ENCODE results near the gene EFNB2. TPM values are rescaled to one million over a fixed set of nuclear protein-coding genes. Genes with fewer than 3 reads are reported as not detected.

EFNB2 gene
- total RNA-seq, 2 donors from 2014 or later: 4.6 to 6.7 TPM

DNA sequence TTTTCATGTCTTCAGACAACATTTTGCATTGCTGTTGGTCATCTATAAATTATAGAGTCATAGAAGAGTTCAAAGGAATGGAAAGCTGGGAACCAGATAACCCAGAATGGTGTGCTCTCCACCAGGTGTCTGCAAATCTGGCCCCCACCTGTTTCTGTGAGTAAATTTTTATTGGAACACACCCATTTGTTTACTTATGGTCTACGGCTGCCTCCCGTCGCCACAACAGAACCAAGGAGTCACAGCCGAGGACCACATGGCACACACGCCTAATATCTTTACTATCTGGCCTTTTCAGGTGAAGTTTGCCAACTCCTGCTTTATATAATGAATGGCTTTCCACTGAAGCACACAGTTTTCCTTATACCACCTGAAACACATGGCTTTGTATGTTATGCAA, 58.2 kb downstream of the EFNB2 start:
- ATAC-seq (no peak), DNase-seq (no peak)
- Histone ChIP-seq H3K4me3 (no peak overlapping the region), H3K27ac (no peak overlapping the region), H3K4me1 (peaks cover 15% of the 10 kb centered on the region), H3K36me3 (replicated peaks in 1 of 2; ENCODE audit: insufficient read depth in 1 of 2, low read depth in 2 of 2) (no peaks in the 10 kb centered on the region), H3K27me3 (no peaks in the 10 kb centered on the region), H3K9me3 (no peaks in the 10 kb centered on the region)
- WGBS, 2 donors: 52 to 72% methylated on average over 5 of the region's 5 CpGs
- intact Hi-C loops (cut with DNase I): no loop called here
- TF ChIP-seq POLR2A (IDR thresholded peaks at IDR 0.05): no peak
- TF ChIP-seq, protein P1, sequence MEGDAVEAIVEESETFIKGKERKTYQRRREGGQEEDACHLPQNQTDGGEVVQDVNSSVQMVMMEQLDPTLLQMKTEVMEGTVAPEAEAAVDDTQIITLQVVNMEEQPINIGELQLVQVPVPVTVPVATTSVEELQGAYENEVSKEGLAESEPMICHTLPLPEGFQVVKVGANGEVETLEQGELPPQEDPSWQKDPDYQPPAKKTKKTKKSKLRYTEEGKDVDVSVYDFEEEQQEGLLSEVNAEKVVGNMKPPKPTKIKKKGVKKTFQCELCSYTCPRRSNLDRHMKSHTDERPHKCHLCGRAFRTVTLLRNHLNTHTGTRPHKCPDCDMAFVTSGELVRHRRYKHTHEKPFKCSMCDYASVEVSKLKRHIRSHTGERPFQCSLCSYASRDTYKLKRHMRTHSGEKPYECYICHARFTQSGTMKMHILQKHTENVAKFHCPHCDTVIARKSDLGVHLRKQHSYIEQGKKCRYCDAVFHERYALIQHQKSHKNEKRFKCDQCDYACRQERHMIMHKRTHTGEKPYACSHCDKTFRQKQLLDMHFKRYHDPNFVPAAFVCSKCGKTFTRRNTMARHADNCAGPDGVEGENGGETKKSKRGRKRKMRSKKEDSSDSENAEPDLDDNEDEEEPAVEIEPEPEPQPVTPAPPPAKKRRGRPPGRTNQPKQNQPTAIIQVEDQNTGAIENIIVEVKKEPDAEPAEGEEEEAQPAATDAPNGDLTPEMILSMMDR (IDR thresholded peaks at IDR 0.05): no peak

DNA sequence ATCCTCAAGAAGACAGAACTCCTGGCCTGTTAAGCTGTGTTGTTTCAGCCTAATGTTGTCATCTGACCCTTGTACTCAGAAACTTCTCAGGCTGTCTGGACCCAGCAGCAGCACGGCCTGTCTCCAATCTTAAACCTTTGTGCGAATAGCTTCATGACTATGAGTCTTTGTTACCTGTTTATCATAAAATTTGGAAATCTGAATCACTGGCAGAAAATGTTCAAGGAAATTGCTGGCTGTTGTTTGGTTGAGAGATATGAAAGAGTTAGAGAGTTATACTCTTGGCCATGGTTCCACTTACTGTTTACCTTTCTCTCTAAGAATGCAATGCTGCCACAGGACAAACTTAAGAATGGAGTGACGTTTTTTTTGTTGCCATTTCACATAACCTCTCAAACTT, 59.6 kb downstream of the EFNB2 start:
- 7 to 13% methylated on average over 3 of the region's 3 CpGs for WGBS, 2 donors
- ATAC-seq: peak; percentile 69

DNA sequence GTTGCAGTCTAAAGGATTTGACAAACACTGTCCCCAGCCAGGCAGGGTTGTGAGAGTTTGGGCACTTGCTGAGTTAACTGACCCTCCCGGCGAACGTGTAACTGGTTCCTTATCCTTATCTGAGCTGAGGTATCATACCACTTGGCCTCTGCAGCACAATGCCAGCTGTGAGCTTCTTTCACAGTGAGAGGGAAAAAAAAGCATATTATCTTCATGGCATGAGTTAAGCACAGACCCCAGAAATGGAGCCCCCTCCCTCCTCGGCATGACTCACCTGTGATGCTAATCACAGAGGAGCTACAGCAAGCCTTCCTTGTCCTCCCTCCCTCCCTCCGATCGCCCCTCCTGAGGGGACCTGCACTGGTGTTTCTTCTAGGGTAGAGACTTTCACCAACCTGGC, 60.5 kb downstream of the EFNB2 start:
- no peak overlapping the region for H3K27ac ChIP-seq
- no peak overlapping the region for H3K4me3 ChIP-seq
- DNase-seq (no peak), ATAC-seq (no peak)
- intact Hi-C loops (cut with DNase I): no loop called here
- 42 to 45% methylated on average over 6 of the region's 6 CpGs for WGBS, 2 donors
- H3K27me3 ChIP-seq: no peaks in the 10 kb centered on the region
- H3K9me3 ChIP-seq: no peaks in the 10 kb centered on the region
- H3K4me1 ChIP-seq: peaks cover 15% of the 10 kb centered on the region
- no peak for TF ChIP-seq POLR2A (IDR thresholded peaks at IDR 0.05)
- TF ChIP-seq, protein P1 (IDR thresholded peaks at IDR 0.05): no peak
- no peaks in the 10 kb centered on the region for H3K36me3 ChIP-seq (replicated peaks in 1 of 2; ENCODE audit: insufficient read depth in 1 of 2, low read depth in 2 of 2)

More for the DNA sequence above, 59.6 kb downstream of the EFNB2 start:
- H3K27me3 ChIP-seq: no peaks in the 10 kb centered on the region
- no peak overlapping the region for H3K4me3 ChIP-seq
- H3K27ac ChIP-seq: no peak overlapping the region
- no peak for TF ChIP-seq POLR2A (IDR thresholded peaks at IDR 0.05)
- TF ChIP-seq, protein P1 (IDR thresholded peaks at IDR 0.05): no peak
- no peaks in the 10 kb centered on the region for H3K9me3 ChIP-seq
- H3K36me3 ChIP-seq (replicated peaks in 1 of 2; ENCODE audit: insufficient read depth in 1 of 2, low read depth in 2 of 2): no peaks in the 10 kb centered on the region
- H3K4me1 ChIP-seq: peaks cover 15% of the 10 kb centered on the region
- intact Hi-C loops (cut with DNase I): no loop called here
- DNase-seq: peak in 1 of 4 donors; percentile 23

DNA sequence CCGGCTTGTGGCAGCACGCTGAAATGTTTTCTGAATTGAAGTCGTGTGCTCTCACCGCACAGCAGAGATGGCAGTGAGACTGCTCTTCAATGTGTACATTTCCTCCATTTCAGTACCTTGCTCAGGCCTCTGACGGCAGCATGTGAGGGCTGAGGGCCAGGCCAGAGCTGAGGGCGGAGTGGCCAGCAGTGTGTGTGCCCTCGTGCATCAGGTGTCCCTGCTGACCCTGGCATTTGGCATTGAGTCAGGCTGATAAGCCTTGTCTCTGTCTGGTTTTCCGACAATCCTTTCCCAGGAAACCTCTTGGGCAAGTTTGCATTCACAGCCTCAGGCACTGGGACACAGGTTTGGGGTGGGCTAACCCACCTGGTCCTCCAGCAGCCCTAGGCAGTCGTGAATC, 62.3 kb downstream of the EFNB2 start:
- peaks cover 17% of the 10 kb centered on the region for H3K4me1 ChIP-seq
- WGBS, 2 donors: 71 to 80% methylated on average over 8 to 9 of the region's 9 CpGs
- H3K27me3 ChIP-seq: no peaks in the 10 kb centered on the region
- DNase-seq: peak in 1 of 4 donors; percentile 21
- H3K9me3 ChIP-seq: no peaks in the 10 kb centered on the region
- ATAC-seq: no peak
- no peak for TF ChIP-seq POLR2A (IDR thresholded peaks at IDR 0.05)
- TF ChIP-seq, protein P1 (IDR thresholded peaks at IDR 0.05): no peak
- H3K27ac ChIP-seq: no peak overlapping the region
- no peak overlapping the region for H3K4me3 ChIP-seq
- intact Hi-C loops (cut with DNase I): no loop called here
- H3K36me3 ChIP-seq (replicated peaks in 1 of 2; ENCODE audit: insufficient read depth in 1 of 2, low read depth in 2 of 2): no peaks in the 10 kb centered on the region

DNA sequence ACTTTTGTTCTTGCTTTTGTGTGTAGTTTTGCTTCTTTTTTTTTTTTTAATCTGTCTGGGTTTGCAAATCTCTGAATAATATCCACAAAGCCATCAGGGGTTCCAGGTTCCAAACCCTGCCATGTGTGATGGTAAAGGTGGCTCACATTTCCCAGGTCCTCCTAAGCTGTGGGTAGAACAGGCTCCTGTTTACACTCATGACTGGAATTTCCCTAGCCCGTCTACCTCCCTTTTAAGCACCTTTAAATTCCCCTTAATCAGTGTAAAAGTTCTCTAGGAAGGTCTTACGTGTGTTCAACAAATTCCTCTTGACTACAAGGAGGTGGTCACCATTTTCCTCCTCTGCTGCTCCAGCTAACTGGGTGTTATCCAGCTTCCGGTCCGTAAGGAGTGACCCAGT, 62.8 kb downstream of the EFNB2 start:
- no peak for TF ChIP-seq POLR2A (IDR thresholded peaks at IDR 0.05)
- TF ChIP-seq, protein P1 (IDR thresholded peaks at IDR 0.05): no peak
- no peak overlapping the region for H3K27ac ChIP-seq
- WGBS, 2 donors: 89 to 92% methylated on average over 4 of the region's 4 CpGs
- H3K27me3 ChIP-seq: no peaks in the 10 kb centered on the region
- intact Hi-C loops (cut with DNase I): no loop called here
- ATAC-seq (no peak), DNase-seq (no peak)
- H3K9me3 ChIP-seq: no peaks in the 10 kb centered on the region
- no peaks in the 10 kb centered on the region for H3K36me3 ChIP-seq (replicated peaks in 1 of 2; ENCODE audit: insufficient read depth in 1 of 2, low read depth in 2 of 2)
- no peak overlapping the region for H3K4me3 ChIP-seq
- peaks cover 20% of the 10 kb centered on the region for H3K4me1 ChIP-seq

All from body of pancreas (tissue), 4 donors.